ENCODE results near the gene TMEM132C.

TMEM132C gene

DNA sequence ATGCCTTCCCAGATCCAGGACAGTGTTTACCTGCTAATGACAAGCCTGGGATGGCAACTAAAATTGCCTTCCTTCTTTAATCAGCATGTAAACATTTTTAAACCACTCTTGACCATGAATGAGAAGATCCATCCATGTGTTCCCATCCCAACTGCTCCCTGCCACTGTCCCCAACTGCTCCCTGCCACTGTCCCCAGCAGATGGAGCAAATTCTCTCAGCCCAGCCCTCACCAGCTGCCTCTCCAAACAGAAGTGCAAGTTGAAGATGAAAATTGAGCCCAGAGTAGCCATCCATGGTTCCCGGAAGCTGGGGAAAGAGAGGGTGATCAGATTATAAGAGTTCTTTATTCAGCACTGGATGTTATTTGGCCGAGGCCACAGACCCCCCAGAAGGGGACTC is 423.7 kb downstream of the TMEM132C start:
- Histone ChIP-seq H3K27ac (ENCODE audit: low read depth, low read length) (no peak overlapping the region), H3K27me3 (ENCODE audit: control insufficient read depth, low read length) (no peaks in the 10 kb centered on the region; the same call in 1 of the 2 replicates), H3K4me2 (ENCODE audit: low read length) (no peak overlapping the region), H3K9me3 (ENCODE audit: control insufficient read depth, insufficient read depth, low read length) (no peaks in the 10 kb centered on the region), H3K4me3 (ENCODE audit: low read length) (no peak overlapping the region), H3K9me2 (replicated peaks; ENCODE audit: control insufficient read depth, low read length) (no peaks in the 10 kb centered on the region), H3K79me2 (ENCODE audit: control insufficient read depth, low read length) (no peaks in the 10 kb centered on the region), H3F3A (ENCODE audit: control insufficient read depth, insufficient read depth) (no peaks in the 10 kb centered on the region), H3K4me1 (ENCODE audit: control insufficient read depth, low read length) (no peaks in the 10 kb centered on the region), H4K20me1 (ENCODE audit: control insufficient read depth, insufficient read depth, low read depth, low read length) (no peaks in the 10 kb centered on the region), H3K36me3 (ENCODE audit: control insufficient read depth, low read length) (no peaks in the 10 kb centered on the region)
- TF ChIP-seq, protein P1, sequence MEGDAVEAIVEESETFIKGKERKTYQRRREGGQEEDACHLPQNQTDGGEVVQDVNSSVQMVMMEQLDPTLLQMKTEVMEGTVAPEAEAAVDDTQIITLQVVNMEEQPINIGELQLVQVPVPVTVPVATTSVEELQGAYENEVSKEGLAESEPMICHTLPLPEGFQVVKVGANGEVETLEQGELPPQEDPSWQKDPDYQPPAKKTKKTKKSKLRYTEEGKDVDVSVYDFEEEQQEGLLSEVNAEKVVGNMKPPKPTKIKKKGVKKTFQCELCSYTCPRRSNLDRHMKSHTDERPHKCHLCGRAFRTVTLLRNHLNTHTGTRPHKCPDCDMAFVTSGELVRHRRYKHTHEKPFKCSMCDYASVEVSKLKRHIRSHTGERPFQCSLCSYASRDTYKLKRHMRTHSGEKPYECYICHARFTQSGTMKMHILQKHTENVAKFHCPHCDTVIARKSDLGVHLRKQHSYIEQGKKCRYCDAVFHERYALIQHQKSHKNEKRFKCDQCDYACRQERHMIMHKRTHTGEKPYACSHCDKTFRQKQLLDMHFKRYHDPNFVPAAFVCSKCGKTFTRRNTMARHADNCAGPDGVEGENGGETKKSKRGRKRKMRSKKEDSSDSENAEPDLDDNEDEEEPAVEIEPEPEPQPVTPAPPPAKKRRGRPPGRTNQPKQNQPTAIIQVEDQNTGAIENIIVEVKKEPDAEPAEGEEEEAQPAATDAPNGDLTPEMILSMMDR (IDR thresholded peaks at IDR 0.05; ENCODE audit: low read depth, low read length, poor library complexity, severe bottlenecking), result no peak
- no peak for TF ChIP-seq EZH2phosphoT487 (IDR thresholded peaks at IDR 0.05; ENCODE audit: borderline replicate concordance, low read length)

DNA sequence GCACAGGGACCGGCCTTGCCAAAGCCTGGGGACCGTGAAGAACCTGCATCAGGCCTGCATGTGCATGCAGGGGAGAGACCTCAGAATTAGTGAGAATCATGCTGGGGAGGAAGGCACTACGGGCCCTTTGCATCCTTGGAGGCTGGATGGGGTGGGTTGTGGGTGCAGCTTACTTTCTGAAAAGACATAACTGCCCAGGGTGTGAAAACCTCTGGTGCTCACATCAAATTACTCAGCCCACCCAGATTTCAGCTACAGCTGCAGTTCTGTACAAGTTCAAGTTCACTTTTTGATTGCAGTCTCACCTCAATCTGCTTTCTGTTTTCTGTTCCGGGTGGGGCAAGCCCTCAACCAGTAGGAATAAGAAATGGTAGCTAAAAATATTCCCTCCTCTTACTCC is 426.1 kb downstream of the TMEM132C start:
- H3F3A ChIP-seq (ENCODE audit: control insufficient read depth, insufficient read depth), result no peaks in the 10 kb centered on the region
- H3K4me3 ChIP-seq (ENCODE audit: low read length), result no peak overlapping the region
- no peaks in the 10 kb centered on the region for H3K79me2 ChIP-seq (ENCODE audit: control insufficient read depth, low read length)
- no peaks in the 10 kb centered on the region for H3K9me2 ChIP-seq (replicated peaks; ENCODE audit: control insufficient read depth, low read length)
- no peak overlapping the region for H3K4me2 ChIP-seq (ENCODE audit: low read length)
- no peaks in the 10 kb centered on the region for H3K36me3 ChIP-seq (ENCODE audit: control insufficient read depth, low read length)
- H3K4me1 ChIP-seq (ENCODE audit: control insufficient read depth, low read length), result no peaks in the 10 kb centered on the region
- H3K27me3 ChIP-seq (ENCODE audit: control insufficient read depth, low read length), result no peaks in the 10 kb centered on the region
- no peak overlapping the region for H3K27ac ChIP-seq (ENCODE audit: low read depth, low read length)
- no peaks in the 10 kb centered on the region; the same call in 1 of the 2 replicates for H3K9me3 ChIP-seq (ENCODE audit: control insufficient read depth, insufficient read depth, low read length)
- no peak for TF ChIP-seq EZH2phosphoT487 (IDR thresholded peaks at IDR 0.05; ENCODE audit: borderline replicate concordance, low read length)
- TF ChIP-seq, protein P1 (IDR thresholded peaks at IDR 0.05; ENCODE audit: low read depth, low read length, poor library complexity, severe bottlenecking), result no peak
- H4K20me1 ChIP-seq (ENCODE audit: control insufficient read depth, insufficient read depth, low read depth, low read length), result no peaks in the 10 kb centered on the region

GRCh38 chr12:128693771-128694170 is 426.8 kb downstream of the TMEM132C start:
- Histone ChIP-seq H3K27me3 (ENCODE audit: control insufficient read depth, low read length) (no peaks in the 10 kb centered on the region), H3K36me3 (ENCODE audit: control insufficient read depth, low read length) (no peaks in the 10 kb centered on the region), H3K9me3 (ENCODE audit: control insufficient read depth, insufficient read depth, low read length) (no peaks in the 10 kb centered on the region; the same call in 1 of the 2 replicates), H3K4me2 (ENCODE audit: low read length) (no peak overlapping the region), H3K9me2 (replicated peaks; ENCODE audit: control insufficient read depth, low read length) (no peaks in the 10 kb centered on the region), H3K79me2 (ENCODE audit: control insufficient read depth, low read length) (no peaks in the 10 kb centered on the region), H4K20me1 (ENCODE audit: control insufficient read depth, insufficient read depth, low read depth, low read length) (no peaks in the 10 kb centered on the region), H3F3A (ENCODE audit: control insufficient read depth, insufficient read depth) (no peaks in the 10 kb centered on the region), H3K4me1 (ENCODE audit: control insufficient read depth, low read length) (no peaks in the 10 kb centered on the region), H3K27ac (ENCODE audit: low read depth, low read length) (no peak overlapping the region), H3K4me3 (ENCODE audit: low read length) (no peak overlapping the region)
- no peak for TF ChIP-seq EZH2phosphoT487 (IDR thresholded peaks at IDR 0.05; ENCODE audit: borderline replicate concordance, low read length)
- TF ChIP-seq, protein P1 (IDR thresholded peaks at IDR 0.05; ENCODE audit: low read depth, low read length, poor library complexity, severe bottlenecking), result no peak

Measured in DOHH2 (cell line).